Stomach smooth muscle (tissue), 2 donors: ENCODE measurements around the gene CTU2.

Source experiments
- H3K27ac ChIP-seq: one replicate; pipeline ENCODE4 v1.7.0; 2013; ENCODE audit warnings: mild to moderate bottlenecking, low read length, inconsistent platforms
- H3K27me3 ChIP-seq, 2 donors: one replicate each; pipeline ENCODE4 v1.7.0; 2013; ENCODE audit warnings: low read length in 2 of 2; ENCODE audit not compliant: insufficient read depth in 2 of 2, control insufficient read depth in 1 of 2
- H3K36me3 ChIP-seq, 2 donors: one replicate each; pipeline ENCODE4 v1.7.0; 2013; ENCODE audit warnings: low read length in 2 of 2; ENCODE audit not compliant: control insufficient read depth in 2 of 2, insufficient read depth in 2 of 2
- H3K4me1 ChIP-seq: one replicate; pipeline ENCODE4 v1.7.0; 2013; ENCODE audit warnings: low read length; ENCODE audit not compliant: control insufficient read depth, insufficient read depth
- H3K4me3 ChIP-seq, 2 donors: one replicate each; pipeline ENCODE4 v1.7.0; 2013; ENCODE audit warnings: low read length in 2 of 2
- H3K9ac ChIP-seq, 2 donors: one replicate each; pipeline ENCODE4 v1.7.0; 2013; ENCODE audit warnings: low read length in 2 of 2, mild to moderate bottlenecking in 1 of 2
- H3K9me3 ChIP-seq, 2 donors: one replicate each; pipeline ENCODE4 v1.7.0; 2013; ENCODE audit warnings: low read length in 2 of 2; ENCODE audit not compliant: control insufficient read depth in 2 of 2
- donor health status: healthy.
- donor health status: Pancreatic carcinoma.

CTU2 gene

GRCh38 chr16:88716201-88716600 is 9.9 kb downstream of the CTU2 start:
- Histone ChIP-seq H3K27me3 (no peaks in the 10 kb centered on the region), H3K9ac (no peak overlapping the region), H3K9me3 (no peaks in the 10 kb centered on the region), H3K36me3 (peaks cover 47 to 53% of the 10 kb centered on the region in 2 donors), H3K4me3 (no peak overlapping the region), H3K27ac (no peak overlapping the region), H3K4me1 (peaks cover 9% of the 10 kb centered on the region)

DNA sequence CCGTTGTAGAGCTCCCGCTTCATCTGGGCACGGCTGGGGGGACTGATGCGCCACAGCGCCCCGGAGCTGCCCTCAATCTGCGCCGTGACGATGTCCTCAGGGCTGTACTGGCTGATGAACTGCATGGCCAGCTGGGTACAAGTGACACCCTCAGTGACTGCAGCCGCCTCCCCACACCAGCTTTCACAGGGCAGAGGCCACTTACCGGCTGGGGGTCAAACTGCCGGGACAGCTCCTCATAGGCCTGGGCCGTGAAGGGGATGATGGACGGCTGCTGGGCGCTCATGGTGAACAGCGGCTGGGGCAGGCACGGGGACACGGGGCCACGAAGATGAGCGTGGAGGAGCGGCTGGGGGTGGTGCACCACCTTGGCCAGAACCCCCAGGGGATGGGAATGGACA is 10.3 kb downstream of the CTU2 start:
- Histone ChIP-seq H3K27ac (no peak overlapping the region), H3K4me3 (no peak overlapping the region), H3K36me3 (peaks cover 51 to 57% of the 10 kb centered on the region in 2 donors), H3K27me3 (no peaks in the 10 kb centered on the region), H3K9me3 (no peaks in the 10 kb centered on the region), H3K9ac (no peak overlapping the region), H3K4me1 (peaks cover 9% of the 10 kb centered on the region)

- Histone ChIP-seq H3K9ac (no peak overlapping the region), H3K27me3 (no peaks in the 10 kb centered on the region), H3K9me3 (no peaks in the 10 kb centered on the region), H3K27ac (peak overlapping the region; percentile 55), H3K36me3 (peaks cover 63 to 66% of the 10 kb centered on the region in 2 donors), H3K4me1 (peaks cover 9% of the 10 kb centered on the region), H3K4me3 (no peak overlapping the region)
Measured at GRCh38 chr16:88718178-88718577, 11.9 kb downstream of the CTU2 start.

DNA sequence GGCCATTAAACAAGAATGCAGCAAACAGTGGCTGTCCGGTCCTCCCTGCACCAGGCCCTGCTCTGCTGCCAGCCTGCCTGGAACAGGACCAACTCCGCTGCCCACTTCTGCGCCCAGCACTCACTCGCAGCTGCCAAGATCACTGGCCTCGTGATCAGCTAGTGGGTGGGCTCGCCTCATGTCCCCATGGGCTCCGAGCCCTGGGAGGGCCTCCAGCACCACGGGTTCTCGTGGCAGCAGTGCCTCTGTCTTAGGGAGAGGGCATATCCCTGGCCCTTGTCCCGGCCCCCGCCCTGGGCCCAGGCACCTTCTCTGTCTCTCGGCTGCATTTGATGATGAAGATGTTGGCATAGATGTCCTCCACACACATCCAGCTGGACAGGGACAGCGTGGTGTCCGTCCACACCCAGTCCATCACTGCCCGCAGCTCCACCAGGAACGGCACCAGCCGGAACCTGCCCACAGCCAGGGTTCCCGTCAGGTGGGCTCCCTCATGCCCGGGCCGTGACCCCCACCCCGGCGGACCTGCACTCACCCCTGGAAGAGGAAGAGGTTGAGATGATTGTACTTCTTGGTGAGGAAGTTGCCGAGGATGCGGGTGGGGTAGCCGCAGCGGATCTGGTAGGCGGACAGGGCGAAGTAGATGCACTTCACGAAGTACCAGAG is 13.1 kb downstream of the CTU2 start:
- Histone ChIP-seq H3K27ac (peak overlapping the region; percentile 55), H3K27me3 (no peaks in the 10 kb centered on the region), H3K4me3 (no peak overlapping the region), H3K9me3 (no peaks in the 10 kb centered on the region), H3K36me3 (peaks cover 63% of the 10 kb centered on the region in 2 donors), H3K4me1 (peaks cover 9% of the 10 kb centered on the region), H3K9ac (no peak overlapping the region)

DNA sequence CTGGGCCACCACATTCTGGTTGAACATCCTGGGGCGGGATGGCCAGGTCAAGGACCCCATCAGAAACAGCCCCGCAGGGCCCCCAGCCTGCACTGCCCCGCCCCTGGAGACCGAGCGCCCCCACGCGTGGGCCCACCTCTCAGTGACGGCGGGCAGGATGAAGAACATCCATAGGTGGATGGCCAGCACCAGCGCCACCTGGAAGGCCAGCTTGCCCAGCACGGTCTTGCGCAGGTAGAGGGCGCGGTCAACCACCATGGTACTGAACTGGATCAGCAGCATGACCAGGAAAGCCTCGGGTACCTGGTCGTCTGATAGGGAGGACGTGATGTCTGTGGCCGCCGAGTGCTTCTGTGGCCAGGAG is 13.6 kb downstream of the CTU2 start:
- no peaks in the 10 kb centered on the region for H3K27me3 ChIP-seq
- no peaks in the 10 kb centered on the region for H3K9me3 ChIP-seq
- peaks cover 63 to 65% of the 10 kb centered on the region in 2 donors for H3K36me3 ChIP-seq
- H3K9ac ChIP-seq: no peak overlapping the region
- H3K27ac ChIP-seq: peak overlapping the region; percentile 55
- no peak overlapping the region for H3K4me3 ChIP-seq
- H3K4me1 ChIP-seq: peaks cover 9% of the 10 kb centered on the region

GRCh38 chr16:88720396-88720970 is 14.2 kb downstream of the CTU2 start:
- peaks cover 62 to 66% of the 10 kb centered on the region in 2 donors for H3K36me3 ChIP-seq
- H3K9me3 ChIP-seq: no peaks in the 10 kb centered on the region
- no peak overlapping the region for H3K4me3 ChIP-seq
- no peak overlapping the region for H3K9ac ChIP-seq
- H3K27me3 ChIP-seq: no peaks in the 10 kb centered on the region
- peaks cover 9% of the 10 kb centered on the region for H3K4me1 ChIP-seq
- H3K27ac ChIP-seq: no peak overlapping the region

DNA sequence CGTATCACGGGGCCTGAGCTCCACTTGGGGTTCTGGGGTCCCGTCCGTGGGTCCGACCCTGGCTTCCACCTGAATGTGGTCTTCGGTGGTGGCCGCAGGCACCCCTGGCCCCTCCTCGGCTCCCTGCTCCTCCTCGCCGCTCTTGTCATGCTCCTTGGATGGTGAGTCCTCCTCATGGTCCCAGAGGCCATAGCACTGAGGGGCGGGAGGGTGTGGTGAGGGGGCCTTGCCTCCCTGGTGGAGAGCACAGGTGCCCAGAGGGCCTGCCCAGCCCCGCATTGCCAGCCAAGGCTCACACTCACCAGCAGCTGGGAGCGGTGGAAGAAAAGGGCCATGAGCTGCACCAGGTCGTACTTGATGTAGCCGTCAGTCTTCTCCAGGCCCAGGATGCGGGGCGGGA is 14.9 kb downstream of the CTU2 start:
- Histone ChIP-seq H3K9me3 (no peaks in the 10 kb centered on the region), H3K4me3 (no peak overlapping the region), H3K4me1 (peaks cover 9% of the 10 kb centered on the region), H3K36me3 (peaks cover 62 to 64% of the 10 kb centered on the region in 2 donors), H3K27me3 (no peaks in the 10 kb centered on the region), H3K9ac (no peak overlapping the region), H3K27ac (no peak overlapping the region)

GRCh38 chr16:88721815-88722755 is 15.8 kb downstream of the CTU2 start:
- H3K9ac ChIP-seq: no peak overlapping the region
- H3K4me1 ChIP-seq: peaks cover 9% of the 10 kb centered on the region
- no peak overlapping the region for H3K27ac ChIP-seq
- no peak overlapping the region for H3K4me3 ChIP-seq
- no peaks in the 10 kb centered on the region for H3K27me3 ChIP-seq
- peaks cover 56 to 62% of the 10 kb centered on the region in 2 donors for H3K36me3 ChIP-seq
- no peaks in the 10 kb centered on the region for H3K9me3 ChIP-seq

- Histone ChIP-seq H3K36me3 (peaks cover 57 to 63% of the 10 kb centered on the region in 2 donors), H3K27ac (no peak overlapping the region), H3K9ac (no peak overlapping the region), H3K27me3 (no peaks in the 10 kb centered on the region), H3K9me3 (no peaks in the 10 kb centered on the region), H3K4me1 (peaks cover 9% of the 10 kb centered on the region), H3K4me3 (no peak overlapping the region)
Measured at GRCh38 chr16:88722784-88723506, 16.6 kb downstream of the CTU2 start.

GRCh38 chr16:88723507-88723887 is 17.2 kb downstream of the CTU2 start:
- Histone ChIP-seq H3K36me3 (peaks cover 58% of the 10 kb centered on the region in 2 donors), H3K4me3 (no peak overlapping the region), H3K27me3 (no peaks in the 10 kb centered on the region), H3K9me3 (no peaks in the 10 kb centered on the region), H3K9ac (no peak overlapping the region), H3K27ac (no peak overlapping the region), H3K4me1 (peaks cover 9% of the 10 kb centered on the region)
